ENCODE results near the gene RASL10B. TPM values are rescaled to one million over a fixed set of nuclear protein-coding genes. Genes with fewer than 3 reads are reported as not detected.

RASL10B gene
- 15.6 and 16.2 TPM in 2 replicates for total RNA-seq
- long read RNA-seq, partial matches to known transcripts: 0 of 2 reads
- long read RNA-seq, other reads (novel, unspliced or antisense): 2 of 2 reads

- Mint-ChIP-seq H3K9me3 (ENCODE audit: unreplicated experiment) (no peaks in the 10 kb centered on the region), H3K27ac (ENCODE audit: unreplicated experiment) (no peak within 1 kb of the TSS), H3K27me3 (ENCODE audit: unreplicated experiment) (no peaks in the 10 kb centered on the region), H3K36me3 (ENCODE audit: unreplicated experiment) (peaks cover 4% of the 10 kb centered on the region), H3K4me1 (ENCODE audit: unreplicated experiment) (peaks cover 44% of the 10 kb centered on the region), H3K4me3 (ENCODE audit: unreplicated experiment) (peak within 1 kb of the TSS; percentile 81)
- TF ChIP-seq CTCF (IDR thresholded peaks at IDR 0.05): no peak
- no peak for DNase-seq (ENCODE audit: extremely low spot score, unreplicated experiment)
These were observed at the start of gene RASL10B for GRCh38 chr17:35731239-35731916. Gene RASL10B (plus strand): TSS chr17:35731639. CDS start chr17:35735185, 3,546 bp downstream.

- peaks cover 9% of the 10 kb centered on the region for H3K9me3 Mint-ChIP-seq (ENCODE audit: unreplicated experiment)
- peaks cover 3% of the 10 kb centered on the region for H3K4me1 Mint-ChIP-seq (ENCODE audit: unreplicated experiment)
- TF ChIP-seq CTCF (IDR thresholded peaks at IDR 0.05): no peak
- no peak overlapping the region for H3K4me3 Mint-ChIP-seq (ENCODE audit: unreplicated experiment)
- no peaks in the 10 kb centered on the region for H3K27me3 Mint-ChIP-seq (ENCODE audit: unreplicated experiment)
- no peak overlapping the region for H3K27ac Mint-ChIP-seq (ENCODE audit: unreplicated experiment)
- H3K36me3 Mint-ChIP-seq (ENCODE audit: unreplicated experiment): peaks cover 56% of the 10 kb centered on the region
- no peak for DNase-seq (ENCODE audit: extremely low spot score, unreplicated experiment)
These were observed 47.8 kb upstream of the RASL10B start for GRCh38 chr17:35683591-35683990.

GRCh38 chr17:35684055-35684802, 47.2 kb upstream of the RASL10B start:
- Mint-ChIP-seq H3K27me3 (ENCODE audit: unreplicated experiment) (no peaks in the 10 kb centered on the region), H3K36me3 (ENCODE audit: unreplicated experiment) (peaks cover 53% of the 10 kb centered on the region), H3K4me1 (ENCODE audit: unreplicated experiment) (peaks cover 3% of the 10 kb centered on the region), H3K9me3 (ENCODE audit: unreplicated experiment) (peaks cover 2% of the 10 kb centered on the region), H3K4me3 (ENCODE audit: unreplicated experiment) (no peak overlapping the region), H3K27ac (ENCODE audit: unreplicated experiment) (no peak overlapping the region)
- no peak for DNase-seq (ENCODE audit: extremely low spot score, unreplicated experiment)
- TF ChIP-seq CTCF (IDR thresholded peaks at IDR 0.05): no peak

- peaks cover 15% of the 10 kb centered on the region for H3K4me1 Mint-ChIP-seq (ENCODE audit: unreplicated experiment)
- H3K4me3 Mint-ChIP-seq (ENCODE audit: unreplicated experiment): no peak overlapping the region
- peaks cover 5% of the 10 kb centered on the region for H3K9me3 Mint-ChIP-seq (ENCODE audit: unreplicated experiment)
- TF ChIP-seq CTCF (IDR thresholded peaks at IDR 0.05): no peak
- no peaks in the 10 kb centered on the region for H3K27me3 Mint-ChIP-seq (ENCODE audit: unreplicated experiment)
- no peak overlapping the region for H3K27ac Mint-ChIP-seq (ENCODE audit: unreplicated experiment)
- H3K36me3 Mint-ChIP-seq (ENCODE audit: unreplicated experiment): peaks cover 42% of the 10 kb centered on the region
- DNase-seq (ENCODE audit: extremely low spot score, unreplicated experiment): no peak
These were observed 38.8 kb upstream of the RASL10B start for GRCh38 chr17:35692512-35693210.

Measured in osteocyte (in vitro differentiated cells).